Panc1 (cell line): ENCODE measurements around the gene VWA8.

Source experiments
- POLR2AphosphoS5 ChIP-seq: IDR thresholded peaks from 2 replicates; pipeline ENCODE4 v1.6.1; 2012; ENCODE audit warnings: mild to moderate bottlenecking, low read depth, low read length, moderate library complexity
- REST ChIP-seq, 2 experiments: IDR thresholded peaks; 2 replicates each; pipeline ENCODE4 v1.6.1; 2011 to 2012; ENCODE audit warnings: low read depth in 2 of 2, control low read depth in 1 of 2, low read length in 1 of 2, mild to moderate bottlenecking in 1 of 2, moderate library complexity in 1 of 2; ENCODE audit not compliant: insufficient read depth in 1 of 2
- TF ChIP-seq, protein P1 (sequence below): fragments of 450-650 bp; IDR thresholded peaks from 2 replicates; pipeline ENCODE4 v1.5.1; 2017; ENCODE audit warnings: mild to moderate bottlenecking

GRCh38 chr13:41788552-41788951 lies 172.4 kb downstream of the VWA8 start:
- TF ChIP-seq, protein P1, sequence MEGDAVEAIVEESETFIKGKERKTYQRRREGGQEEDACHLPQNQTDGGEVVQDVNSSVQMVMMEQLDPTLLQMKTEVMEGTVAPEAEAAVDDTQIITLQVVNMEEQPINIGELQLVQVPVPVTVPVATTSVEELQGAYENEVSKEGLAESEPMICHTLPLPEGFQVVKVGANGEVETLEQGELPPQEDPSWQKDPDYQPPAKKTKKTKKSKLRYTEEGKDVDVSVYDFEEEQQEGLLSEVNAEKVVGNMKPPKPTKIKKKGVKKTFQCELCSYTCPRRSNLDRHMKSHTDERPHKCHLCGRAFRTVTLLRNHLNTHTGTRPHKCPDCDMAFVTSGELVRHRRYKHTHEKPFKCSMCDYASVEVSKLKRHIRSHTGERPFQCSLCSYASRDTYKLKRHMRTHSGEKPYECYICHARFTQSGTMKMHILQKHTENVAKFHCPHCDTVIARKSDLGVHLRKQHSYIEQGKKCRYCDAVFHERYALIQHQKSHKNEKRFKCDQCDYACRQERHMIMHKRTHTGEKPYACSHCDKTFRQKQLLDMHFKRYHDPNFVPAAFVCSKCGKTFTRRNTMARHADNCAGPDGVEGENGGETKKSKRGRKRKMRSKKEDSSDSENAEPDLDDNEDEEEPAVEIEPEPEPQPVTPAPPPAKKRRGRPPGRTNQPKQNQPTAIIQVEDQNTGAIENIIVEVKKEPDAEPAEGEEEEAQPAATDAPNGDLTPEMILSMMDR: no peak
- TF ChIP-seq POLR2AphosphoS5: no peak
- TF ChIP-seq REST (IDR thresholded peaks at IDR 0.05; ENCODE audit: insufficient read depth in 1 of 2, low read depth in 2 of 2, low read length in 1 of 2): no peak
